IMR-90 (cell line): Measurements from ENCODE around the gene RABGGTB. TPM values are rescaled to one million over a fixed set of nuclear protein-coding genes. Genes with fewer than 3 reads are reported as not detected.
"Not testable (repeated sequence)": the region's sequence is repeated elsewhere in the genome, so short reads cannot be mapped to it uniquely, and the experiment has no call there.

ENCODE experiments used
- ATAC-seq: fragments of 200-7000 bp; cut with Tn5 transposase; 2 replicates; pipeline ENCODE4 v1.9.1; 2020; ENCODE audit warnings: low read depth, mild to moderate bottlenecking, moderate library complexity
- BruUV-seq: library from RNA; stranded (reverse); fragments of 400-500 nt; replicated peaks from 2 replicates; lab custom pipeline; 2021; lab: Mats Ljungman, UMichigan
- CTCF ChIA-PET: fragments of 300-600 bp; formaldehyde crosslinking; extraction: SDS; loops from one replicate; lab custom pipeline; 2021; ENCODE audit warnings: antibody characterized with exemption; lab: Yijun Ruan, JAX
- POLR2A ChIA-PET: fragments of 300-600 bp; sonication (Branson Sonifier 250); formaldehyde crosslinking; loops from one replicate; lab custom pipeline; 2022; ENCODE audit warnings: antibody characterized with exemption; ENCODE audit not compliant: unreplicated experiment; lab: Charles Lee
- DNase-seq: peaks from one replicate; pipeline ENCODE4 v3.0.0; 2013
- H2AFZ ChIP-seq: replicated peaks from 2 replicates; pipeline ENCODE3; 2013; ENCODE audit warnings: low read length, mild to moderate bottlenecking; ENCODE audit not compliant: poor library complexity
- H2AK5ac ChIP-seq: 2 replicates; pipeline ENCODE4 v1.6.1; 2013; ENCODE audit warnings: low read depth, low read length, inconsistent platforms
- H2AK9ac ChIP-seq: replicated peaks from 2 replicates; pipeline ENCODE3; 2013; ENCODE audit warnings: mild to moderate bottlenecking, low read depth, low read length, moderate library complexity; ENCODE audit not compliant: poor library complexity
- H2BK120ac ChIP-seq: 2 replicates; pipeline ENCODE4 v1.6.1; 2013; ENCODE audit warnings: low read depth, low read length, inconsistent platforms
- H2BK15ac ChIP-seq: 3 replicates; pipeline ENCODE4 v1.6.1; 2013; ENCODE audit warnings: low read depth, low read length, inconsistent platforms
- H2BK20ac ChIP-seq: 2 replicates; pipeline ENCODE4 v1.6.1; 2013; ENCODE audit warnings: low read depth, mild to moderate bottlenecking, inconsistent platforms, low read length, moderate library complexity
- H2BK5ac ChIP-seq: 2 replicates; pipeline ENCODE4 v1.6.1; 2013; ENCODE audit warnings: mild to moderate bottlenecking, low read depth, low read length, inconsistent platforms; ENCODE audit not compliant: poor library complexity, severe bottlenecking
- H3K14ac ChIP-seq: replicated peaks from 2 replicates; pipeline ENCODE4 v1.6.1; 2013; ENCODE audit warnings: low read depth, low read length, inconsistent platforms
- H3K18ac ChIP-seq: 2 replicates; pipeline ENCODE4 v1.6.1; 2013; ENCODE audit warnings: low read depth, low read length, control low read depth
- H3K23ac ChIP-seq: 2 replicates; pipeline ENCODE4 v1.6.1; 2013; ENCODE audit warnings: low read depth, low read length, inconsistent platforms
- H3K27ac ChIP-seq: 2 replicates; pipeline ENCODE4 v1.5.1; 2013; ENCODE audit warnings: mild to moderate bottlenecking, control low read depth, low read length; ENCODE audit not compliant: insufficient read depth
- H3K27me3 ChIP-seq: 2 replicates; pipeline ENCODE4 v1.6.1; 2013; ENCODE audit warnings: low read length; ENCODE audit not compliant: control insufficient read depth, insufficient read depth
- H3K36me3 ChIP-seq: 2 replicates; pipeline ENCODE4 v1.6.1; 2013; ENCODE audit warnings: low read length, mixed read lengths; ENCODE audit not compliant: control insufficient read depth, insufficient read depth
- H3K4ac ChIP-seq: 2 replicates; pipeline ENCODE4 v1.6.1; 2013; ENCODE audit warnings: low read depth, low read length, inconsistent platforms
- H3K4me1 ChIP-seq: 2 replicates; pipeline ENCODE4 v1.6.1; 2013; ENCODE audit warnings: low read length, mixed read lengths; ENCODE audit not compliant: control insufficient read depth, insufficient read depth
- H3K4me2 ChIP-seq: 2 replicates; pipeline ENCODE4 v1.6.1; 2013; ENCODE audit warnings: low read depth, mild to moderate bottlenecking, control low read depth, low read length, moderate library complexity
- H3K4me3 ChIP-seq: 2 replicates; pipeline ENCODE4 v1.5.1; 2013; ENCODE audit warnings: low read depth, mild to moderate bottlenecking, control low read depth, low read length, moderate library complexity; ENCODE audit not compliant: insufficient read depth
- H3K56ac ChIP-seq: 2 replicates; pipeline ENCODE4 v1.6.1; 2013; ENCODE audit warnings: low read length, inconsistent platforms; ENCODE audit not compliant: insufficient read depth; ENCODE audit errors: extremely low read depth
- H3K79me1 ChIP-seq, 2 experiments: 2 replicates each; pipeline ENCODE4 v1.6.1; 2013; ENCODE audit warnings: low read length in 2 of 2, inconsistent platforms in 1 of 2, low read depth in 1 of 2
- H3K9ac ChIP-seq: 2 replicates; pipeline ENCODE4 v1.6.1; 2013; ENCODE audit warnings: low read depth, low read length, control low read depth
- H3K9me1 ChIP-seq: 2 replicates; pipeline ENCODE4 v1.6.1; 2013; ENCODE audit warnings: low read length, inconsistent platforms; ENCODE audit not compliant: insufficient read depth
- H3K9me3 ChIP-seq: 2 replicates; pipeline ENCODE4 v1.6.1; 2013; ENCODE audit warnings: low read length; ENCODE audit not compliant: control insufficient read depth, insufficient read depth
- H4K20me1 ChIP-seq: 2 replicates; pipeline ENCODE4 v1.6.1; 2013; ENCODE audit warnings: low read length, inconsistent platforms; ENCODE audit not compliant: insufficient read depth
- H4K5ac ChIP-seq: 2 replicates; pipeline ENCODE4 v1.6.1; 2013; ENCODE audit warnings: mild to moderate bottlenecking, low read depth, low read length, control low read depth
- H4K8ac ChIP-seq, 2 experiments: 2 replicates each; pipeline ENCODE4 v1.6.1; 2013; ENCODE audit warnings: low read depth in 2 of 2, low read length in 2 of 2, control low read depth in 1 of 2, inconsistent platforms in 1 of 2
- H4K91ac ChIP-seq: 2 replicates; pipeline ENCODE4 v1.6.1; 2013; ENCODE audit warnings: low read depth, low read length, inconsistent platforms; ENCODE audit not compliant: insufficient read depth
- CEBPB ChIP-seq: IDR thresholded peaks from 2 replicates; pipeline ENCODE4 v1.6.1; 2012; ENCODE audit warnings: low read depth, low read length, improper control_type of control experiment
- CHD1 ChIP-seq: IDR thresholded peaks from 2 replicates; pipeline ENCODE4 v1.6.1; 2012; ENCODE audit warnings: low read depth, low read length, improper control_type of control experiment
- MAZ ChIP-seq: IDR thresholded peaks from 2 replicates; pipeline ENCODE4 v1.6.1; 2012; ENCODE audit warnings: low read depth, mild to moderate bottlenecking, low read length, improper control_type of control experiment, moderate library complexity, borderline replicate concordance
- RCOR1 ChIP-seq: IDR thresholded peaks from 2 replicates; pipeline ENCODE4 v1.6.1; 2012; ENCODE audit warnings: mild to moderate bottlenecking, low read length, improper control_type of control experiment; ENCODE audit not compliant: insufficient replicate concordance
- RFX5 ChIP-seq: IDR thresholded peaks from 2 replicates; pipeline ENCODE4 v1.8.0; 2012; ENCODE audit warnings: low read depth, mild to moderate bottlenecking, low read length, moderate library complexity
- SMC3 ChIP-seq: fragments of 150-350 bp; IDR thresholded peaks from 2 replicates; pipeline ENCODE4 v1.6.1; 2016; ENCODE audit warnings: low read depth, mild to moderate bottlenecking, antibody characterized with exemption, low read length, moderate library complexity
- USF2 ChIP-seq: fragments of 150-350 bp; IDR thresholded peaks from 2 replicates; pipeline ENCODE4 v1.6.1; 2017; ENCODE audit warnings: mild to moderate bottlenecking, antibody characterized with exemption, low read length, low read depth
- WGBS, 2 experiments: methylation state at CpG; one replicate each; pipeline versions ENCODE4 v1.1.5 to v1.1.7; 2013; ENCODE audit warnings: missing lambda C conversion rate in 2 of 2; ENCODE audit not compliant: insufficient read length in 1 of 2; ENCODE audit errors: extremely low coverage in 2 of 2; 5-methylcytosine and 5-hydroxymethylcytosine counted together
- dilution Hi-C: fragments of 300-500 bp; cut with HindIII; formaldehyde crosslinking; loops from one replicate; pipeline ENCODE4 v1.14.3; 2018; ENCODE audit warnings: low sequenced_read_pairs; ENCODE audit not compliant: unreplicated experiment
- in situ Hi-C: fragments of 300-500 bp; cut with MboI; formaldehyde crosslinking; loops from 3 replicates; pipeline ENCODE4 v1.14.3; 2019; ENCODE audit warnings: low sequenced_read_pairs, inconsistent platforms, mixed read lengths
- intact Hi-C: fragments of 100-400 bp; cut with micrococcal nuclease; formaldehyde crosslinking; loops from 2 replicates; pipeline ENCODE4 v1.10.0; 2022
- polyA plus RNA-seq, 3 experiments: library from polyadenylated mRNA; depleted of rRNA; stranded (reverse); fragments of >200 nt; gene quantifications; 2 replicates each; pipeline ENCODE4 v1.2.3, GENCODE V29; 2012; ENCODE audit warnings: low replicate concordance in 1 of 3
- total RNA-seq: library from RNA; depleted of rRNA; stranded (reverse); fragments of >200 nt; gene quantifications from 2 replicates; pipeline ENCODE4 v1.2.3, GENCODE V29; 2012

Gene RABGGTB
- total and polyA plus RNA-seq, 2 of the 4 experiments (the other 2 are of a cell fraction): 48.2 to 76.0 TPM

- ATAC-seq (no peak), DNase-seq (no peak)
- Histone ChIP-seq H2BK15ac (no peak overlapping the region), H4K91ac (no peak overlapping the region), H2BK20ac (no peak overlapping the region), H3K27ac (no peak overlapping the region), H3K23ac (no peak overlapping the region), H3K36me3 (peaks cover 33% of the 10 kb centered on the region), H3K56ac (no peak overlapping the region), H3K4me2 (no peak overlapping the region), H2BK5ac (no peak overlapping the region), H3K4ac (no peak overlapping the region), H3K27me3 (no peaks in the 10 kb centered on the region), H4K8ac (no peak overlapping the region), H2AK5ac (no peak overlapping the region), H2AK9ac (no peak overlapping the region), H3K9ac (no peak overlapping the region), H3K18ac (no peak overlapping the region), H3K4me3 (no peak overlapping the region), H3K9me1 (0 out of 2 replicates have a peak, but pooled peaks cover 2% of the 10 kb centered on the region), H4K5ac (no peak overlapping the region), H4K20me1 (peaks cover 26% of the 10 kb centered on the region), H2BK120ac (no peak overlapping the region), H3K9me3 (no peaks in the 10 kb centered on the region), H3K14ac (no peak overlapping the region), H2AFZ (no peak overlapping the region), H3K79me1 (peaks cover 0 to 11% of the 10 kb centered on the region in 2 experiments; a peak in 1 of 4 replicates), H3K4me1 (no peaks in the 10 kb centered on the region)
- WGBS, 2 experiments: 100% methylated on average over 1 of the region's 13 CpGs; no CpG with 5 or more reads in 1 of the 2 experiments
- in situ Hi-C loops: loop anchor here (10.0 kb wide), 1 partner anchor 277 kb away; the partner anchor contains the start of gene ST6GALNAC3
- dilution Hi-C loops: no loop called here
- TF ChIP-seq SMC3 (no peak), USF2 (no peak), CHD1 (no peak), CEBPB (peak; percentile 61; the same call in 1 of the 2 replicates), RFX5 (no peak), RCOR1 (no peak), MAZ (no peak)
- intact Hi-C loops: loop anchor here (10.0 kb wide), 1 partner anchor 533 kb away; no protein-coding TSS in a partner anchor
- no TSS peak for BruUV-seq
- POLR2A ChIA-PET: no interaction called here
- CTCF ChIA-PET: no interaction called here
Measured at GRCh38 chr1:75797606-75798216, 11.7 kb downstream of the RABGGTB start.

- WGBS, 2 experiments: no CpG with 5 or more reads among the region's 2 CpGs
- CTCF ChIA-PET: interaction anchor here (0.6 kb wide), 1 partner anchor 15 kb away, joined by 3 read pairs; no protein-coding TSS in a partner anchor
Measured at GRCh38 chr1:75801480-75801879, 15.4 kb downstream of the RABGGTB start.

More at GRCh38 chr1:75801480-75801879, 15.4 kb downstream of the RABGGTB start:
- H2AFZ ChIP-seq, POLR2A ChIA-PET, H3K9me1 ChIP-seq, H3K4me1 ChIP-seq, in situ Hi-C loops, H2BK120ac ChIP-seq, H2BK5ac ChIP-seq, H3K14ac ChIP-seq, H2BK20ac ChIP-seq, H3K27me3 ChIP-seq, H2AK9ac ChIP-seq, H4K8ac ChIP-seq, H3K27ac ChIP-seq, H4K91ac ChIP-seq, dilution Hi-C loops, H3K9ac ChIP-seq, intact Hi-C loops, H3K56ac ChIP-seq, H2AK5ac ChIP-seq, H3K4me2 ChIP-seq, ATAC-seq, H3K18ac ChIP-seq, H3K4ac ChIP-seq, H3K23ac ChIP-seq, H4K5ac ChIP-seq, BruUV-seq, H3K4me3 ChIP-seq, H4K20me1 ChIP-seq, H3K79me1 ChIP-seq, H3K9me3 ChIP-seq, H2BK15ac ChIP-seq, DNase-seq: not testable (repeated sequence)
- peaks cover 13% of the 10 kb centered on the region for H3K36me3 ChIP-seq
